ENCODE data around the gene KCNK5. TPM values are rescaled to one million over a fixed set of nuclear protein-coding genes. Genes with fewer than 3 reads are reported as not detected.
A peak's percentile ranks its signal among the peaks of the same experiment; 100 is the strongest.

The KCNK5 gene
- polyA plus RNA-seq, 1 donor from 2014 or later = not detected

DNA sequence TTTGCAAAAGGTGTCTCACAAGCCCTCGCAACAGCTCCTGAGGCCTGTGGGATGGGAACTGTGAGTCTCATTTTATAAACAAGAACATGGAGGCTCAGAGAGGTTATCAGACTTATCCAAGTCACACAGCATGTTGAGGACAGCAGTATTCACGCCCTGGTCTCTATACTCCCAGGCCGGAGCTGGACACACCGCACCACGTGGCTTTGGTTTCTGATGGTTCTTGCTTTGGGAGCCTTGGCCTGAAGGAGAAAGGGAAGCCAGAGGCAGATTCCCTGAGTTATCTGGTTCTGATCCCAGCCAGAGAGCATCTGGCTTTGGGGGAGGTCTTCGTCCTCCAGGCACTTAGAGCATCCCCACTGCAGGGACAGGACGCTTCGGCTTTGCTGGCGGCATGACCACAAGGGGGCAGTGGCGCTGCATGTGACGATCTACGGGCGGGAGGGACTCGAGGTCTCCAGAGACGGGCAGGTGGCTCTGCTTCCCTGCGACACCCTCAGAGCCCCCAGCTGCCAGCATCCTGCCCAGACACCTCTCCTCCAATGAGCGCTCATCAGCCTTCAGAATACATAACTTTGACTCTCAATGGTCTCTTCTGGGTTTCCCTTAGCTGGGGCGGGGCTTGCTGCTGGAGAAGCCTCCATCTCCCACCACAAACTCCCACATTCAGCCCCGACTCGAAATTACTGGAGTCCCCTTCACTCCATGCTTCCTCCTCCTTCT, 62.9 kb downstream of the KCNK5 start:
- Histone ChIP-seq H3K27me3 (ENCODE audit: insufficient read depth, low read depth, low read length) (no peaks in the 10 kb centered on the region), H3K4me2 (ENCODE audit: low read length) (no peak overlapping the region), H3K36me3 (ENCODE audit: insufficient read depth, low read length) (no peaks in the 10 kb centered on the region), H4K20me1 (ENCODE audit: insufficient read depth) (no peaks in the 10 kb centered on the region), H3K9me3 (ENCODE audit: low read length) (no peaks in the 10 kb centered on the region), H3F3A (ENCODE audit: insufficient read depth, low read length, poor library complexity, severe bottlenecking) (no peaks in the 10 kb centered on the region), H3K79me2 (replicated peaks; ENCODE audit: insufficient read depth, low read length) (no peaks in the 10 kb centered on the region), H3K4me3 (ENCODE audit: low read length) (no peak overlapping the region), H3K27ac (ENCODE audit: low read length) (no peak overlapping the region), H2AFZ (ENCODE audit: low read depth, low read length) (no peak overlapping the region), H3K9ac (ENCODE audit: low read length) (no peak overlapping the region), H3K9me2 (ENCODE audit: insufficient read depth, low read length) (no peaks in the 10 kb centered on the region)
- TF ChIP-seq EZH2 (IDR thresholded peaks at IDR 0.05; ENCODE audit: borderline replicate concordance, insufficient read depth, low read length, poor library complexity, severe bottlenecking) = no peak
- no peak for TF ChIP-seq MXI1 (conservative IDR thresholded peaks at IDR 0.05; ENCODE audit: poor library complexity, severe bottlenecking)
- no peak for TF ChIP-seq TAF1 (IDR thresholded peaks at IDR 0.05; ENCODE audit: low read depth)
- peak; percentile 60 for TF ChIP-seq RAD21 (conservative IDR thresholded peaks at IDR 0.05)
- TF ChIP-seq SMC3 (conservative IDR thresholded peaks at IDR 0.05; ENCODE audit: poor library complexity) = peak; percentile 65
- no peak for TF ChIP-seq EP300 (conservative IDR thresholded peaks at IDR 0.05; ENCODE audit: poor library complexity, severe bottlenecking)
- TF ChIP-seq POLR2AphosphoS5 (IDR thresholded peaks at IDR 0.05) = no peak
- peak; percentile 61 for TF ChIP-seq CTCF (IDR thresholded peaks at IDR 0.05; ENCODE audit: poor library complexity, severe bottlenecking)
- no peak for TF ChIP-seq REST (IDR thresholded peaks at IDR 0.05; ENCODE audit: borderline replicate concordance)

DNA sequence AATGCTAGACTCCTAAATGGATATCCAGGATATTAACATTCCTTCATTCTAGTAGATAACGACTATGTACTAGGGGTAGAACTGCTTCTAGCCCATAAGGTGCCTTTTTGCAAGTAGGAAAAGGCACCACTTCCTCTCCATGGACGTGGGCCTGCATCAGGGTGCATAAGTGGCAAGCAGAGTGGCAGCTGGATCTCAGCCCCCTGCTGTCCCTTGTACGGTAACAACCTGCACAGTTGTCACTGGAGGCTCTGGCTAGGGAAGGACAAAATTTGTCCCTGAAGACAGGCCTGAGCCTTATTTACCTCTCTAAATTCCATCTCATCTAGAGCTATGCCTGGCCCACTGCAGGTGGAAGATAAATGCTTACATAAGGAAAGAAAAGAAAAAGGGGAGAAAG, 71.8 kb downstream of the KCNK5 start:
- Histone ChIP-seq H3K79me2 (replicated peaks; ENCODE audit: insufficient read depth, low read length) (no peaks in the 10 kb centered on the region), H3K9me3 (ENCODE audit: low read length) (no peaks in the 10 kb centered on the region), H3F3A (ENCODE audit: insufficient read depth, low read length, poor library complexity, severe bottlenecking) (no peaks in the 10 kb centered on the region), H3K4me2 (ENCODE audit: low read length) (no peak overlapping the region), H3K9me2 (ENCODE audit: insufficient read depth, low read length) (no peaks in the 10 kb centered on the region), H2AFZ (ENCODE audit: low read depth, low read length) (no peak overlapping the region), H3K27me3 (ENCODE audit: insufficient read depth, low read depth, low read length) (no peaks in the 10 kb centered on the region), H3K9ac (ENCODE audit: low read length) (no peak overlapping the region), H4K20me1 (ENCODE audit: insufficient read depth) (no peaks in the 10 kb centered on the region), H3K4me3 (ENCODE audit: low read length) (no peak overlapping the region), H3K27ac (ENCODE audit: low read length) (no peak overlapping the region), H3K36me3 (ENCODE audit: insufficient read depth, low read length) (no peaks in the 10 kb centered on the region)
- no peak for TF ChIP-seq EZH2 (IDR thresholded peaks at IDR 0.05; ENCODE audit: borderline replicate concordance, insufficient read depth, low read length, poor library complexity, severe bottlenecking)
- TF ChIP-seq RAD21 (conservative IDR thresholded peaks at IDR 0.05) = no peak
- TF ChIP-seq TAF1 (IDR thresholded peaks at IDR 0.05; ENCODE audit: low read depth) = no peak
- no peak for TF ChIP-seq POLR2AphosphoS5 (IDR thresholded peaks at IDR 0.05)
- TF ChIP-seq EP300 (conservative IDR thresholded peaks at IDR 0.05; ENCODE audit: poor library complexity, severe bottlenecking) = no peak
- no peak for TF ChIP-seq SMC3 (conservative IDR thresholded peaks at IDR 0.05; ENCODE audit: poor library complexity)
- no peak for TF ChIP-seq CTCF (IDR thresholded peaks at IDR 0.05; ENCODE audit: poor library complexity, severe bottlenecking)
- no peak for TF ChIP-seq MXI1 (conservative IDR thresholded peaks at IDR 0.05; ENCODE audit: poor library complexity, severe bottlenecking)
- no peak for TF ChIP-seq REST (IDR thresholded peaks at IDR 0.05; ENCODE audit: borderline replicate concordance)

All from neural cell (in vitro differentiated cells).